Measurements from ENCODE around the gene ASB2. TPM values are rescaled to one million over a fixed set of nuclear protein-coding genes. Genes with fewer than 3 reads are reported as not detected.

ASB2 gene
- total RNA-seq, 1 donor from 2014 or later: 66.6 TPM

GRCh38 chr14:93932642-93933041 is 43.7 kb downstream of the ASB2 start:
- intact Hi-C loops (cut with micrococcal nuclease): no loop called here

- intact Hi-C loops (cut with micrococcal nuclease): no loop called here
Measured at GRCh38 chr14:93930989-93931307, 45.4 kb downstream of the ASB2 start.

- intact Hi-C loops (cut with micrococcal nuclease): no loop called here
Measured at GRCh38 chr14:93930296-93930988, 45.9 kb downstream of the ASB2 start.

GRCh38 chr14:93929657-93930056 is 46.7 kb downstream of the ASB2 start:
- intact Hi-C loops (cut with micrococcal nuclease): no loop called here

- intact Hi-C loops (cut with micrococcal nuclease): no loop called here
Measured at GRCh38 chr14:93929048-93929535, 47.3 kb downstream of the ASB2 start.

GRCh38 chr14:93928184-93929047 is 48.0 kb downstream of the ASB2 start:
- intact Hi-C loops (cut with micrococcal nuclease): no loop called here

GRCh38 chr14:93927800-93928145 is 48.6 kb downstream of the ASB2 start:
- intact Hi-C loops (cut with micrococcal nuclease): no loop called here

GRCh38 chr14:93926873-93927799 is 49.2 kb downstream of the ASB2 start, which contains the start of gene FAM181A:
FAM181A (plus strand) TSS chr14:93927344; CDS start chr14:93928286, 942 bp downstream.
- intact Hi-C loops (cut with micrococcal nuclease): no loop called here

- intact Hi-C loops (cut with micrococcal nuclease): no loop called here
Measured at GRCh38 chr14:93926245-93926872, 50.0 kb downstream of the ASB2 start.

GRCh38 chr14:93925374-93925895 is 50.9 kb downstream of the ASB2 start:
- intact Hi-C loops (cut with micrococcal nuclease): no loop called here

GRCh38 chr14:93924592-93925355 is 51.6 kb downstream of the ASB2 start:
- intact Hi-C loops (cut with micrococcal nuclease): no loop called here

GRCh38 chr14:93923626-93924025 is 52.7 kb downstream of the ASB2 start:
- intact Hi-C loops (cut with micrococcal nuclease): no loop called here

GRCh38 chr14:93921001-93921806 is 55.2 kb downstream of the ASB2 start:
- intact Hi-C loops (cut with micrococcal nuclease): no loop called here

GRCh38 chr14:93917141-93917540 is 59.2 kb downstream of the ASB2 start:
- intact Hi-C loops (cut with micrococcal nuclease): no loop called here

- intact Hi-C loops (cut with micrococcal nuclease): no loop called here
Measured at GRCh38 chr14:93916498-93916897, 59.9 kb downstream of the ASB2 start.

- intact Hi-C loops (cut with micrococcal nuclease): no loop called here
Measured at GRCh38 chr14:93915800-93916199, 60.6 kb downstream of the ASB2 start.

GRCh38 chr14:93915070-93915705 is 61.2 kb downstream of the ASB2 start:
- intact Hi-C loops (cut with micrococcal nuclease): no loop called here

GRCh38 chr14:93914278-93914677 is 62.1 kb downstream of the ASB2 start:
- intact Hi-C loops (cut with micrococcal nuclease): no loop called here

- intact Hi-C loops (cut with micrococcal nuclease): no loop called here
Measured at GRCh38 chr14:93912782-93913181, 63.6 kb downstream of the ASB2 start.

Data from T-helper 1 cell treated with Interleukin-12 subunit alpha and Interleukin-12 subunit beta and Interleukin-4 antibody, amounts not matched to agents 30 ng/mL and 1 ng/mL, for 36 hours (primary cell).